HL-60 (cell line): ENCODE results near the gene DIAPH3.

Experiments
- POLR2AphosphoS5 ChIP-seq: IDR thresholded peaks from 2 replicates; pipeline ENCODE4 v1.6.1; 2012; ENCODE audit warnings: low read depth
- TF ChIP-seq, protein P1 (sequence below): IDR thresholded peaks from one replicate; pipeline ENCODE4 v1.5.1; 2011; ENCODE audit warnings: low read length, control low read depth, inconsistent platforms; ENCODE audit not compliant: insufficient read depth
- TF ChIP-seq, protein P2 (sequence below): IDR thresholded peaks from 2 replicates; pipeline ENCODE4 v1.6.1; 2012; ENCODE audit warnings: low read depth; ENCODE audit not compliant: insufficient replicate concordance

DNA sequence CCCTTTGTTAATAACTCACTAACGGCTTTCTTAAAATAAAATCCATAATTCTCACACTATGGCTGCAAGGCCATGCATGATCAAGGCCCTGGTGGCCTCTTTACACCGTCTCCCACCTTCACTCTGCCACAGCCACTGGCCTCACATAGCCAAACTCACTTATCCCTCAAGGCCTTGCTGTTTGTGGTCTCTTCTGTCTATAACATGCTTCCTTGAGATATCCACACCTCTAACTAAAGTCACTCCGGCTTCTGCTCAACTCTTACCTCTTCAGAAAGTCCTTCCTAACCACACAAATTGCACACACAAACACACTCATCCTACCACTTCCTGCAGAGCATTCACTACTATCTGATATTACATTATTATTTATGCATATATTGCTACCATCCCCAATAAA, 262.5 kb downstream of the DIAPH3 start:
- TF ChIP-seq, protein P1, sequence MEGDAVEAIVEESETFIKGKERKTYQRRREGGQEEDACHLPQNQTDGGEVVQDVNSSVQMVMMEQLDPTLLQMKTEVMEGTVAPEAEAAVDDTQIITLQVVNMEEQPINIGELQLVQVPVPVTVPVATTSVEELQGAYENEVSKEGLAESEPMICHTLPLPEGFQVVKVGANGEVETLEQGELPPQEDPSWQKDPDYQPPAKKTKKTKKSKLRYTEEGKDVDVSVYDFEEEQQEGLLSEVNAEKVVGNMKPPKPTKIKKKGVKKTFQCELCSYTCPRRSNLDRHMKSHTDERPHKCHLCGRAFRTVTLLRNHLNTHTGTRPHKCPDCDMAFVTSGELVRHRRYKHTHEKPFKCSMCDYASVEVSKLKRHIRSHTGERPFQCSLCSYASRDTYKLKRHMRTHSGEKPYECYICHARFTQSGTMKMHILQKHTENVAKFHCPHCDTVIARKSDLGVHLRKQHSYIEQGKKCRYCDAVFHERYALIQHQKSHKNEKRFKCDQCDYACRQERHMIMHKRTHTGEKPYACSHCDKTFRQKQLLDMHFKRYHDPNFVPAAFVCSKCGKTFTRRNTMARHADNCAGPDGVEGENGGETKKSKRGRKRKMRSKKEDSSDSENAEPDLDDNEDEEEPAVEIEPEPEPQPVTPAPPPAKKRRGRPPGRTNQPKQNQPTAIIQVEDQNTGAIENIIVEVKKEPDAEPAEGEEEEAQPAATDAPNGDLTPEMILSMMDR = no peak
- TF ChIP-seq, protein P2, sequence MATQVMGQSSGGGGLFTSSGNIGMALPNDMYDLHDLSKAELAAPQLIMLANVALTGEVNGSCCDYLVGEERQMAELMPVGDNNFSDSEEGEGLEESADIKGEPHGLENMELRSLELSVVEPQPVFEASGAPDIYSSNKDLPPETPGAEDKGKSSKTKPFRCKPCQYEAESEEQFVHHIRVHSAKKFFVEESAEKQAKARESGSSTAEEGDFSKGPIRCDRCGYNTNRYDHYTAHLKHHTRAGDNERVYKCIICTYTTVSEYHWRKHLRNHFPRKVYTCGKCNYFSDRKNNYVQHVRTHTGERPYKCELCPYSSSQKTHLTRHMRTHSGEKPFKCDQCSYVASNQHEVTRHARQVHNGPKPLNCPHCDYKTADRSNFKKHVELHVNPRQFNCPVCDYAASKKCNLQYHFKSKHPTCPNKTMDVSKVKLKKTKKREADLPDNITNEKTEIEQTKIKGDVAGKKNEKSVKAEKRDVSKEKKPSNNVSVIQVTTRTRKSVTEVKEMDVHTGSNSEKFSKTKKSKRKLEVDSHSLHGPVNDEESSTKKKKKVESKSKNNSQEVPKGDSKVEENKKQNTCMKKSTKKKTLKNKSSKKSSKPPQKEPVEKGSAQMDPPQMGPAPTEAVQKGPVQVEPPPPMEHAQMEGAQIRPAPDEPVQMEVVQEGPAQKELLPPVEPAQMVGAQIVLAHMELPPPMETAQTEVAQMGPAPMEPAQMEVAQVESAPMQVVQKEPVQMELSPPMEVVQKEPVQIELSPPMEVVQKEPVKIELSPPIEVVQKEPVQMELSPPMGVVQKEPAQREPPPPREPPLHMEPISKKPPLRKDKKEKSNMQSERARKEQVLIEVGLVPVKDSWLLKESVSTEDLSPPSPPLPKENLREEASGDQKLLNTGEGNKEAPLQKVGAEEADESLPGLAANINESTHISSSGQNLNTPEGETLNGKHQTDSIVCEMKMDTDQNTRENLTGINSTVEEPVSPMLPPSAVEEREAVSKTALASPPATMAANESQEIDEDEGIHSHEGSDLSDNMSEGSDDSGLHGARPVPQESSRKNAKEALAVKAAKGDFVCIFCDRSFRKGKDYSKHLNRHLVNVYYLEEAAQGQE = no peak
- no peak for TF ChIP-seq POLR2AphosphoS5
